Measurements from ENCODE around the gene FRMPD2.
"Not testable (repeated sequence)": the region's sequence is repeated elsewhere in the genome, so short reads cannot be mapped to it uniquely, and the experiment has no call there.

DNA sequence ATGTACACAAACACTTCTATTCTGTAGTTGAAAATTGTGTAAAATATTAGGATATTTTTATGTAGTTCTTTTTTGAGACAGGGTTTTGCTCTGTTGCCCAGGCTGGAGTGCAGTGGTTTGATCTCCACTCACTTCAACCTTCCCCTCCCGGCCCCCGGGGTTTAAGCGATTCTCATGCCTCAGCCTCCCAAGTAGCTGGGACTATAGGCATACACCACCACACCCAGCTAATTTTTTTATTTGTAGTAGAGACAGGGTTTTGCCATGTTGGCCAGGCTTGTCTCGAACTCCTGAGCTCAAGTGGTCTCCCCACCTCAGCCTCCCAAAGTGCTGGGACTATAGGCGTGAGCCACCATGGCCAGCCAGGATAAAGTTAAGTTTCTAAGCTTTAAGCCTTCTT lies 30.6 kb downstream of the FRMPD2 start:
- TF ChIP-seq, protein P1, sequence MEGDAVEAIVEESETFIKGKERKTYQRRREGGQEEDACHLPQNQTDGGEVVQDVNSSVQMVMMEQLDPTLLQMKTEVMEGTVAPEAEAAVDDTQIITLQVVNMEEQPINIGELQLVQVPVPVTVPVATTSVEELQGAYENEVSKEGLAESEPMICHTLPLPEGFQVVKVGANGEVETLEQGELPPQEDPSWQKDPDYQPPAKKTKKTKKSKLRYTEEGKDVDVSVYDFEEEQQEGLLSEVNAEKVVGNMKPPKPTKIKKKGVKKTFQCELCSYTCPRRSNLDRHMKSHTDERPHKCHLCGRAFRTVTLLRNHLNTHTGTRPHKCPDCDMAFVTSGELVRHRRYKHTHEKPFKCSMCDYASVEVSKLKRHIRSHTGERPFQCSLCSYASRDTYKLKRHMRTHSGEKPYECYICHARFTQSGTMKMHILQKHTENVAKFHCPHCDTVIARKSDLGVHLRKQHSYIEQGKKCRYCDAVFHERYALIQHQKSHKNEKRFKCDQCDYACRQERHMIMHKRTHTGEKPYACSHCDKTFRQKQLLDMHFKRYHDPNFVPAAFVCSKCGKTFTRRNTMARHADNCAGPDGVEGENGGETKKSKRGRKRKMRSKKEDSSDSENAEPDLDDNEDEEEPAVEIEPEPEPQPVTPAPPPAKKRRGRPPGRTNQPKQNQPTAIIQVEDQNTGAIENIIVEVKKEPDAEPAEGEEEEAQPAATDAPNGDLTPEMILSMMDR (IDR thresholded peaks at IDR 0.05): not testable (repeated sequence)
- TF ChIP-seq POLR2A (IDR thresholded peaks at IDR 0.05): not testable (repeated sequence)

Measured in adrenal gland (tissue), 5 donors.